ENCODE measurements around the gene CKAP2L. TPM values are rescaled to one million over a fixed set of nuclear protein-coding genes. Genes with fewer than 3 reads are reported as not detected.

CKAP2L gene
- total RNA-seq, 3 donors from 2014 or later (not counting 1 experiment from before 2014, with no cell fraction given), result 1.2 to 3.4 (median 1.2) TPM

GRCh38 chr2:112790305-112790704, 25.9 kb upstream of the CKAP2L start:
- Mint-ChIP-seq H3K27me3 (ENCODE audit: low read depth in 2 of 2) (peaks cover 0 to 8% of the 10 kb centered on the region in 2 donors), H3K4me1 (peaks cover 14 to 18% of the 10 kb centered on the region in 2 donors), H3K27ac (no peak overlapping the region), H3K9me3 (no peaks in the 10 kb centered on the region), H3K4me3 (no peak overlapping the region), H3K36me3 (no peaks in the 10 kb centered on the region)
- Histone ChIP-seq H3K27ac (ENCODE audit: low read length) (no peak overlapping the region), H3K36me3 (ENCODE audit: control insufficient read depth, insufficient read depth, low read length) (no peaks in the 10 kb centered on the region), H3K4me3 (ENCODE audit: low read length) (no peak overlapping the region), H3K27me3 (ENCODE audit: control insufficient read depth, insufficient read depth, low read length) (no peaks in the 10 kb centered on the region), H3K4me1 (ENCODE audit: control insufficient read depth, insufficient read depth, low read length) (no peaks in the 10 kb centered on the region), H3K9me3 (ENCODE audit: control insufficient read depth, insufficient read depth, low read length) (no peaks in the 10 kb centered on the region)
- no peak for TF ChIP-seq CTCF (IDR thresholded peaks at IDR 0.05)
- WGBS (ENCODE audit: insufficient coverage), result 94% methylated on average over 4 of the region's 5 CpGs
- ATAC-seq (no peak), DNase-seq (no peak)
- intact Hi-C loops (cut with micrococcal nuclease), result no loop called here

GRCh38 chr2:112789186-112789585, 24.8 kb upstream of the CKAP2L start:
- no peaks in the 10 kb centered on the region for H3K9me3 Mint-ChIP-seq
- H3K36me3 Mint-ChIP-seq, result no peaks in the 10 kb centered on the region
- H3K27ac ChIP-seq (ENCODE audit: low read length), result no peak overlapping the region
- no peaks in the 10 kb centered on the region for H3K4me1 ChIP-seq (ENCODE audit: control insufficient read depth, insufficient read depth, low read length)
- no peaks in the 10 kb centered on the region for H3K9me3 ChIP-seq (ENCODE audit: control insufficient read depth, insufficient read depth, low read length)
- TF ChIP-seq CTCF (IDR thresholded peaks at IDR 0.05), result no peak
- H3K27me3 ChIP-seq (ENCODE audit: control insufficient read depth, insufficient read depth, low read length), result no peaks in the 10 kb centered on the region
- H3K4me3 ChIP-seq (ENCODE audit: low read length), result no peak overlapping the region
- no peak overlapping the region for H3K4me3 Mint-ChIP-seq
- H3K36me3 ChIP-seq (ENCODE audit: control insufficient read depth, insufficient read depth, low read length), result no peaks in the 10 kb centered on the region
- no CpG with 5 or more reads among the region's 1 CpG for WGBS (ENCODE audit: insufficient coverage)
- H3K27me3 Mint-ChIP-seq (ENCODE audit: low read depth in 2 of 2), result peaks cover under 1 to 18% of the 10 kb centered on the region in 2 donors
- H3K4me1 Mint-ChIP-seq, result peaks cover 11 to 14% of the 10 kb centered on the region in 2 donors
- DNase-seq (no peak), ATAC-seq (no peak)
- H3K27ac Mint-ChIP-seq, result no peak overlapping the region
- intact Hi-C loops (cut with micrococcal nuclease), result no loop called here

- Mint-ChIP-seq H3K36me3 (no peaks in the 10 kb centered on the region), H3K4me3 (no peak overlapping the region), H3K27ac (no peak overlapping the region), H3K4me1 (peaks cover 6 to 11% of the 10 kb centered on the region in 2 donors), H3K9me3 (no peaks in the 10 kb centered on the region), H3K27me3 (ENCODE audit: low read depth in 2 of 2) (peaks cover 5 to 23% of the 10 kb centered on the region in 2 donors)
- DNase-seq (no peak), ATAC-seq (no peak)
- no peak for TF ChIP-seq CTCF (IDR thresholded peaks at IDR 0.05)
- no peak overlapping the region for H3K4me3 ChIP-seq (ENCODE audit: low read length)
- H3K27me3 ChIP-seq (ENCODE audit: control insufficient read depth, insufficient read depth, low read length), result no peaks in the 10 kb centered on the region
- 96% methylated on average over 2 of the region's 3 CpGs for WGBS (ENCODE audit: insufficient coverage)
- H3K27ac ChIP-seq (ENCODE audit: low read length), result no peak overlapping the region
- H3K9me3 ChIP-seq (ENCODE audit: control insufficient read depth, insufficient read depth, low read length), result no peaks in the 10 kb centered on the region
- H3K4me1 ChIP-seq (ENCODE audit: control insufficient read depth, insufficient read depth, low read length), result no peaks in the 10 kb centered on the region
- no peaks in the 10 kb centered on the region for H3K36me3 ChIP-seq (ENCODE audit: control insufficient read depth, insufficient read depth, low read length)
- intact Hi-C loops (cut with micrococcal nuclease), result no loop called here
Observed at GRCh38 chr2:112788653-112789052, 24.2 kb upstream of the CKAP2L start.

- Histone ChIP-seq H3K4me1 (ENCODE audit: control insufficient read depth, insufficient read depth, low read length) (no peaks in the 10 kb centered on the region), H3K27me3 (ENCODE audit: control insufficient read depth, insufficient read depth, low read length) (no peaks in the 10 kb centered on the region), H3K27ac (ENCODE audit: low read length) (no peak overlapping the region), H3K4me3 (ENCODE audit: low read length) (no peak overlapping the region), H3K9me3 (ENCODE audit: control insufficient read depth, insufficient read depth, low read length) (no peaks in the 10 kb centered on the region), H3K36me3 (ENCODE audit: control insufficient read depth, insufficient read depth, low read length) (no peaks in the 10 kb centered on the region)
- Mint-ChIP-seq H3K27ac (no peak overlapping the region), H3K4me1 (peaks cover 0 to 6% of the 10 kb centered on the region in 2 donors), H3K9me3 (no peaks in the 10 kb centered on the region), H3K4me3 (no peak overlapping the region), H3K27me3 (ENCODE audit: low read depth in 2 of 2) (peaks cover 7 to 29% of the 10 kb centered on the region in 2 donors), H3K36me3 (no peaks in the 10 kb centered on the region)
- intact Hi-C loops (cut with micrococcal nuclease), result no loop called here
- DNase-seq (no peak), ATAC-seq (peak in 1 of 3 donors; percentile 69)
- no peak for TF ChIP-seq CTCF (IDR thresholded peaks at IDR 0.05)
- 100% methylated on average over 1 of the region's 4 CpGs for WGBS (ENCODE audit: insufficient coverage)
Observed at GRCh38 chr2:112787729-112788393, 23.5 kb upstream of the CKAP2L start.

All from natural killer cell (primary cell).